GM06990 (cell line): ENCODE measurements around the gene UBN1.

ENCODE experiments used
- DNase-seq: peaks from one replicate; pipeline ENCODE4 v3.0.0-alpha.2; 2011; ENCODE audit not compliant: insufficient read length; ENCODE audit errors: extremely low read depth
- H3K27me3 ChIP-seq: replicated peaks from 2 replicates; pipeline ENCODE4 v1.6.0; 2011; ENCODE audit warnings: low read length; ENCODE audit not compliant: control insufficient read depth, insufficient read depth
- H3K36me3 ChIP-seq: 2 replicates; pipeline ENCODE4 v1.5.1; 2011; ENCODE audit warnings: low read length; ENCODE audit not compliant: control insufficient read depth, insufficient read depth
- H3K4me3 ChIP-seq: replicated peaks from 2 replicates; pipeline ENCODE4 v1.5.1; 2011; ENCODE audit warnings: low read depth, mild to moderate bottlenecking, control low read depth, low read length
- TF ChIP-seq, protein P1 (sequence below): IDR thresholded peaks from 2 replicates; pipeline ENCODE4 v1.5.1; 2011; ENCODE audit warnings: low read length, control low read depth, mild to moderate bottlenecking, inconsistent platforms; ENCODE audit not compliant: insufficient read depth, poor library complexity, severe bottlenecking

Gene UBN1, protein sequence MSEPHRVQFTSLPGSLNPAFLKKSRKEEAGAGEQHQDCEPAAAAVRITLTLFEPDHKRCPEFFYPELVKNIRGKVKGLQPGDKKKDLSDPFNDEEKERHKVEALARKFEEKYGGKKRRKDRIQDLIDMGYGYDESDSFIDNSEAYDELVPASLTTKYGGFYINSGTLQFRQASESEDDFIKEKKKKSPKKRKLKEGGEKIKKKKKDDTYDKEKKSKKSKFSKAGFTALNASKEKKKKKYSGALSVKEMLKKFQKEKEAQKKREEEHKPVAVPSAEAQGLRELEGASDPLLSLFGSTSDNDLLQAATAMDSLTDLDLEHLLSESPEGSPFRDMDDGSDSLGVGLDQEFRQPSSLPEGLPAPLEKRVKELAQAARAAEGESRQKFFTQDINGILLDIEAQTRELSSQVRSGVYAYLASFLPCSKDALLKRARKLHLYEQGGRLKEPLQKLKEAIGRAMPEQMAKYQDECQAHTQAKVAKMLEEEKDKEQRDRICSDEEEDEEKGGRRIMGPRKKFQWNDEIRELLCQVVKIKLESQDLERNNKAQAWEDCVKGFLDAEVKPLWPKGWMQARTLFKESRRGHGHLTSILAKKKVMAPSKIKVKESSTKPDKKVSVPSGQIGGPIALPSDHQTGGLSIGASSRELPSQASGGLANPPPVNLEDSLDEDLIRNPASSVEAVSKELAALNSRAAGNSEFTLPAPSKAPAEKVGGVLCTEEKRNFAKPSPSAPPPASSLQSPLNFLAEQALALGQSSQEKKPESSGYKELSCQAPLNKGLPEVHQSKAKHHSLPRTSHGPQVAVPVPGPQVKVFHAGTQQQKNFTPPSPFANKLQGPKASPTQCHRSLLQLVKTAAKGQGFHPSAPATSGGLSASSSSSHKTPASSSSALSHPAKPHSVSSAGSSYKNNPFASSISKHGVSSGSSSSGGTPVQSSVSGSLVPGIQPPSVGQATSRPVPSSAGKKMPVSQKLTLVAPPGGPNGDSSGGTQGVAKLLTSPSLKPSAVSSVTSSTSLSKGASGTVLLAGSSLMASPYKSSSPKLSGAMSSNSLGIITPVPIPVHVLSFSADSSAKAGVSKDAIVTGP (N-terminal part only)

DNA sequence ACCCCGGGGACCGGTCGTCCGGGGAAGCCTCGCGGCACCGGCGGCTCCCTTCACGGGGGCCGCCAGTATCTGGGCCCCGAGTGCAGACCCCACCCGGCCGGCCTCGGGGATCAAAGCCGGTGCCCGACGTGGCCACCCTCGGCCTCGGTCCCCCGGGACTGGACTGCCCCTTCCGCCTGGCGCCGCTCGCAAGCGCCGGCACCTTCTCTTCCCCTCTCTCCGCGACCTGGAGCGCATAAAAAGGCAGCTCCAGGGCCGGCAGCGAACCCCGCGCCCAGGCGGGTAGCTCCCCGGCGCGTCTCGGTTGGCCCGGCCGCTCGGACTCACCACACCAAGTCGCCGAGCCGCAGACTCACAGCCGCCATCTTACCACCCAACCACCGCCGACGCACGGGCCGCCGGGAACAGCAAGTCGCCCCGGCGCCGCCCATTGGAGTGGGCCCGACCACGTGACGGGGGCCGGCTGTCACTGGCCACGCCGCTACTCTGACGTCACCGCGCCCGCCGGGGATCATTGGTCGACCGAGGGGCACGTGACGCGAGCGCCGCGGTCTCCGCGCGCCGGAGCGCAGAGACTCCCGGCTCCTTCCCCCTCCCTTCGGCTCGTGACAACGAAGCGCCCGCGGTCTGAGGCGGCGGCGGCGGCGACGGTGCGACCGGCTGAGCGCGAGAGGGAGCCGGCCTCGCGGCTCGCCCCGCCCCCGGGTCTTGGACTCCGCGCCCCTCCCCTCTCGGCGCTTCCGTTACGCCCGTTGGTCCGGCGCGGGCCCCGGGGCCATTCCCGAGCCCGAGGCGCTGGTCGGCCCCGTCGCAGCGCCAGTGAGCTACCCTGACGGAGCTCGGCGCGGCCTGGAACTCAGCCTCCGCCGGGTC lies at the start of gene UBN1, which contains the start of gene GLYR1:
Gene UBN1, plus strand, starts transcription at position 581 of the 873 bp plus-strand sequence. CDS start 5,437 bp downstream, outside the sequence.
Gene GLYR1, minus strand, starts transcription at position 388 of the 873 bp plus-strand sequence. Its CDS starts 23 bp downstream, at position 365.
- DNase-seq, result peak; percentile 99
- TF ChIP-seq, protein P1, sequence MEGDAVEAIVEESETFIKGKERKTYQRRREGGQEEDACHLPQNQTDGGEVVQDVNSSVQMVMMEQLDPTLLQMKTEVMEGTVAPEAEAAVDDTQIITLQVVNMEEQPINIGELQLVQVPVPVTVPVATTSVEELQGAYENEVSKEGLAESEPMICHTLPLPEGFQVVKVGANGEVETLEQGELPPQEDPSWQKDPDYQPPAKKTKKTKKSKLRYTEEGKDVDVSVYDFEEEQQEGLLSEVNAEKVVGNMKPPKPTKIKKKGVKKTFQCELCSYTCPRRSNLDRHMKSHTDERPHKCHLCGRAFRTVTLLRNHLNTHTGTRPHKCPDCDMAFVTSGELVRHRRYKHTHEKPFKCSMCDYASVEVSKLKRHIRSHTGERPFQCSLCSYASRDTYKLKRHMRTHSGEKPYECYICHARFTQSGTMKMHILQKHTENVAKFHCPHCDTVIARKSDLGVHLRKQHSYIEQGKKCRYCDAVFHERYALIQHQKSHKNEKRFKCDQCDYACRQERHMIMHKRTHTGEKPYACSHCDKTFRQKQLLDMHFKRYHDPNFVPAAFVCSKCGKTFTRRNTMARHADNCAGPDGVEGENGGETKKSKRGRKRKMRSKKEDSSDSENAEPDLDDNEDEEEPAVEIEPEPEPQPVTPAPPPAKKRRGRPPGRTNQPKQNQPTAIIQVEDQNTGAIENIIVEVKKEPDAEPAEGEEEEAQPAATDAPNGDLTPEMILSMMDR, result no peak
- H3K27me3 ChIP-seq, result no peaks in the 10 kb centered on the region
- H3K4me3 ChIP-seq, result peak within 1 kb of the TSS; percentile 97
- H3K36me3 ChIP-seq, result peaks cover 9% of the 10 kb centered on the region

DNA sequence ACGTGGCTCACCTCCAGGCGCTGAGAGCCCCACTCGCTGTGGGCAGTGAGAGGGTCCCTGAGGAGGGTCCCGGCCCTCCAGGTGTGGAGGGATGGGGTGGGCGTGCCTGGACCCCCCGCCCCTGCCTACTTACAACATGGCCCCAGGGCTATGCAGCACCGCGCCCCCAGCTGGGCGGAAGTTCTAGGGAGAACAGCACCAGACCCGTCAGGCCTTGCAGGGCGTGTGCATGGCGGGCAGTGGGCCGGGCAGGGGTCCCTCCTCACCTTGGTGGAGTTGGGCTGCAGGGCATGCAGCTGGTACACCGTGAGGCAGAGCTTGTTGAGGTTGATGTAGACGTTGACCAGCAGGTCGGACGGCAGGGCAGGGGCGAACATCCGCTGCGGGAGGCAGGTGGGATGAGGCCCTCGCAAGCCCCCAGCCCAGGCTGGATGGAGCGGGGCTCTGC lies 49.5 kb upstream of the UBN1 start:
- DNase-seq, result no peak
- TF ChIP-seq, protein P1, result no peak
- Histone ChIP-seq H3K36me3 (no peaks in the 10 kb centered on the region; the same call in 1 of the 2 replicates), H3K4me3 (no peak overlapping the region), H3K27me3 (no peaks in the 10 kb centered on the region)

DNA sequence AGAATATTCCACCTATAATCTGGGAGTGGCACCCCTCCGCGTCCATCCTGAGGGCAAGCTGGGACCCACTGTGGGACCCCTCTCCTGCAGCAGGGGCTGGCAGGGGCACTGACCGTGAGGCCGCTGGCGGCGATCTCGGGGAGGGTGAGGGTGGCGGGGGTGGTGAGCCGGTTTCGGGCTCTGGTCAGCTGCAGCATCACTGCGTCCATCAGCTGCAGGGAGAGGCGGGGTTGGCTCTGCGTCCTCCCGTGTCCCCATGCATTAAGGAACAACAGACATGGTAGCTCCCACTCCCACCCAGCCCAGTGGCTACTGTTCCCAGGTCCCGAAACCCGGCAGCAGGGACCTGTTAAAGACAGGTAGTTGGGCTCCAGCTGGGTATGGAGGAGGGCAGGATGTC lies 48.8 kb upstream of the UBN1 start:
- no peak for DNase-seq
- Histone ChIP-seq H3K36me3 (no peaks in the 10 kb centered on the region; the same call in 1 of the 2 replicates), H3K27me3 (no peaks in the 10 kb centered on the region), H3K4me3 (no peak overlapping the region)
- TF ChIP-seq, protein P1, result no peak

DNA sequence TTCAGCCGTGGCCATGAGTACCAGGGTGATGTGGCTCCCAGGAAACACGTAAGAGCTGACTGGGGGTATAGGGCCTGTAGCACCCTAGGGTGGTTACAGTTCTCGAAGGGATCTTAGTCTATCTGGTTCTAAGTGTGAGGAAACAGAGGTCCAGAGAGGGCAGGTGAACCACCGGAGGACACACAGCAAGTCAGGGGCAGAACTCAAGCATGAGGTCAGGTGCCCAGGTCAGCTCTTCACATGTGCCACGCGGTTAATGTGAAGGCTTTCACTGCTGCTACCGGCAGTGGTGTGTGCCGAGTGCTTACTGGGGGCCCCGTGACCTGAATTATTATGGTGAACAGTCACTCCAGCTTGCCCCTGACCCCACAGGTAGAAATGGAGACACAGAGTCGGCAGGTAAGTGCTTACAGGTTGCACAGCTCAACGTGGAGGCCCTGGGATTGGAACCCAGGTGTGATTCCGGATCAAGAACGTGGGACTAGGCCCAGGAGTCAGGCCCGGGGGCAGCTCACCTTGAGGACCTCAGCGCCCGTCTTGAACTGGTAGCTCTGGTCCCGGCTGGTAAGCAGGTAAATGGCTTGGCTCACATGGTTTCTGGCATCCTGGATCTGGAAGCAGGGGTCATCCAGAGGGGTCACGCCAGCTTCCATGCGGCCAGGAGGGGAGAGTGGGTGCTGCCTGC lies 48.0 kb upstream of the UBN1 start:
- TF ChIP-seq, protein P1, result no peak
- H3K27me3 ChIP-seq, result no peaks in the 10 kb centered on the region
- DNase-seq, result no peak
- peaks cover 1% of the 10 kb centered on the region; the same call in 1 of the 2 replicates for H3K36me3 ChIP-seq
- H3K4me3 ChIP-seq, result no peak overlapping the region
